ENCODE measurements around the gene HSD3B1. TPM values are rescaled to one million over a fixed set of nuclear protein-coding genes. Genes with fewer than 3 reads are reported as not detected.

The HSD3B1 gene
- polyA plus RNA-seq, 1 of the 3 experiments (the other 2 are of a cell fraction): not detected

Other genes starting within 250 kb of the HSD3B1 start
- not detected in 2 replicates for gene HAO2, start 138.4 kb upstream of the HSD3B1 start, polyA plus RNA-seq (2012; rRNA removed)
- not detected in 2 replicates for gene HSD3B2, start 92.1 kb upstream of the HSD3B1 start, polyA plus RNA-seq (2012; rRNA removed)
- gene ZNF697, start 141.1 kb downstream of the HSD3B1 start, polyA plus RNA-seq (2012; rRNA removed): 3.4 and 4.1 TPM in 2 replicates
- gene PHGDH, start 204.7 kb downstream of the HSD3B1 start, polyA plus RNA-seq (2012; rRNA removed): 30.2 and 30.9 TPM in 2 replicates